HG02588 (cell line): ENCODE measurements around the gene MFAP2.
"Not testable (repeated sequence)": the region's sequence is repeated elsewhere in the genome, so short reads cannot be mapped to it uniquely, and the experiment has no call there.

ENCODE experiments used
- ATAC-seq: cut with Tn5 transposase; IDR thresholded peaks from one replicate; pipeline ENCODE4 v1.9.1; 2021; ENCODE audit warnings: mild to moderate bottlenecking, moderate library complexity; ENCODE audit not compliant: unreplicated experiment

MFAP2 gene

GRCh38 chr1:16965486-16966067 lies 14.8 kb downstream of the MFAP2 start:
- no peak for ATAC-seq

DNA sequence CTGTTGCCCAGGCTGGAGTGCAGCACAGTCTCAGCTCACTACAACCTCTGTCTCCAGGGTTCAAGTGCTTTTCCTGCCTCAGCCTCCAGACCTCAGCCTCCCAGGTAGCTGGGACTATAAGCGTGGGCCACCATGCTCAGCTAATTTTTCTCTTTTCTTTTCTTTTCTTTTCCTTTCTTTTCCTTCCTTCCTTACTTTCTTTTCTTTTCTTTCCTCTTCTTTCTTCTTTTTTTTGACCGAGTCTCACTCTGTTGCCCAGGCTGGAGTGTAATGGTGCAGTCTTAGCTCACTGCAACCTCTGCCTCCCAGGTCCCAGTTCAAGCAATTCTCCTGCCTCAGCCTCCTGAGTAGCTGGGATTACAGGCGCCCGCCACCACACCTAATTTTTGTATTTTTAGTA lies 16.3 kb downstream of the MFAP2 start:
- ATAC-seq = not testable (repeated sequence)

GRCh38 chr1:16961297-16962133 lies 18.9 kb downstream of the MFAP2 start:
- ATAC-seq = no peak

DNA sequence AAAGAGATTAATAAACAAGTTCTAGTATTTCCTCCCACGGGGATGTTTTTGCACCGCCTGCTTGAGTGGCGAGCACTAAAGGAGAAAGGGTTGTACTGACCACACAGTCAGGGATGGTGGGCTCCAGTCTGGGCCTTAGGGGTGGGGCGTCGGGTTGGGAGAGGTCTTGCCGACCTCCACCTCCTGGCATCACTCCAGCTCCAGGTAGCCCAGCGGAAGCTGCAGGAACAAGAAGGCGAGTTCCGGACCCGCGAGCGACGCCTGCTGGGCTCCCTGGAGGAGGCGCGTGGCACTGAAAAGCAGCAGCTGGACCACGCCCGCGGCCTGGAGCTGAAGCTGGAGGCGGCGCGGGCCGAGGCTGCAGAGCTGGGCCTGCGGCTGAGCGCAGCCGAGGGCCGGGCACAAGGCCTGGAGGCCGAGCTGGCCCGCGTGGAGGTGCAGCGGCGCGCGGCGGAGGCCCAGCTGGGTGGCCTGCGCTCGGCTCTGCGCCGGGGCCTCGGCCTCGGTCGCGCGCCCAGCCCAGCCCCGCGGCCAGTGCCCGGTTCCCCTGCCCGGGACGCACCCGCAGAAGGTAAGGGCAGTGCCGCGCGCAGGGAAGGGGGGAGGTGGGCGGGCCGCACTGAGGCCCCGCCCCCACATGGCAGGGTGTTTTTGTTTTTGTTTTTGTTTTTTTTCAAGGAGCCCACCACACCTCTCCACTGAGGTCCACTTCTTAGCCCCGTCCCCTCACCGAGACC lies 19.7 kb downstream of the MFAP2 start:
- ATAC-seq = peak; percentile 64

DNA sequence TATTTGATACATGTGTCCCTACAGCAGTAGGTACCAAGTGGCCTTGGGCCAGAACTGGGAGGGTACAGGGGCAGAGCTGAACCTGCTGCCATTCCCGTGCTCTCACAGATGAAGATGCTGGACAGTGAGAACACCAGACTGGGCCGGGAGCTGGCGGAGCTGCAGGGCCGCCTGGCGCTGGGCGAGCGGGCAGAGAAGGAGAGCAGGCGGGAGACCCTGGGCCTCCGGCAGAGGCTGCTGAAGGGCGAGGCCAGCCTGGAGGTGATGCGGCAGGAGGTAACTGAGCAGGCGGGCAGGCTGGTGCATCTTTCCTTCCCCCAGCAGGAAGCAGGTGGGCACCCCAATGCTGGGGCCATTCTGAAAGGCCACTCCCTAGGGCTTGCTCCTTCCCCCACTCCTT lies 21.9 kb downstream of the MFAP2 start:
- no peak for ATAC-seq

GRCh38 chr1:16957731-16958130 lies 22.7 kb downstream of the MFAP2 start:
- ATAC-seq = no peak

GRCh38 chr1:16956775-16957174 lies 23.6 kb downstream of the MFAP2 start:
- ATAC-seq = no peak

GRCh38 chr1:16955186-16955585 lies 25.2 kb downstream of the MFAP2 start:
- ATAC-seq = no peak

DNA sequence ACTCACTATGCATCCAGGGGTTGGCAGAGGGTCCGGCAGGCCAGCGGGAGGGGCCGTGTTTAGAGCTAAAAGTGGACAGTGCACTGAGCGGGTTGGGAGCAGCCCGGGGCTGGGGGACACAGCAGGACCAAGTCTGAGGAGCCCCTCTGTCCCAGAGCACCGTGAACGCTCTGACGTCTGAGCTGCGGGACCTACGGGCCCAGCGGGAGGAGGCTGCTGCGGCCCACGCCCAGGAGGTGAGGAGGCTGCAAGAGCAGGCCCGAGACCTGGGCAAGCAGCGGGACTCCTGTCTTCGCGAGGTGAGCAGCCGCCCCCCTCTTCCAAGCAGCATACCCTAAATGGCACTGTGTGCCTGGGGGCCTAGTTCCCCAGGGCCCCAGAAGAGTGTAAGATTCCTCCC lies 25.8 kb downstream of the MFAP2 start:
- ATAC-seq = no peak

GRCh38 chr1:16952376-16952775 lies 28.0 kb downstream of the MFAP2 start:
- not testable (repeated sequence) for ATAC-seq

DNA sequence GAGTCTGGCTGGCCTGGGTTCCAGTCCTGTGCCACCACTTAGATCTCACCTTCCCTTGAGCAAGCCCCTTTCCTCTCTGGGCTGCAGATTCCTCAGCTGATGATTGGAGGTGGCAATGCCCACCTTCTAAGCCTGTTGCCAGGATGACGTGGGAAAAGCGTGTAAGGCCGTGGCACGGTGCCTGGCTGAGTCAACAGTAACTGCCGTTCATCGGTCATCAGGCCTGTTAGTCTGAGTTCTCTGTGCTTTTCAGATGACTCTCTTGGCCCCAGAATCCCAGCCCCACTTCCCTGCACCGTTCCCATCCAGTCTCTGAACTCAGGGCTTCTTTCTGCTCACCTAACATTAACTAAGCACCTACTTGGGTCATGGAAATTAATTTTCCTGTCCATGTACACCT lies 31.4 kb downstream of the MFAP2 start:
- not testable (repeated sequence) for ATAC-seq

DNA sequence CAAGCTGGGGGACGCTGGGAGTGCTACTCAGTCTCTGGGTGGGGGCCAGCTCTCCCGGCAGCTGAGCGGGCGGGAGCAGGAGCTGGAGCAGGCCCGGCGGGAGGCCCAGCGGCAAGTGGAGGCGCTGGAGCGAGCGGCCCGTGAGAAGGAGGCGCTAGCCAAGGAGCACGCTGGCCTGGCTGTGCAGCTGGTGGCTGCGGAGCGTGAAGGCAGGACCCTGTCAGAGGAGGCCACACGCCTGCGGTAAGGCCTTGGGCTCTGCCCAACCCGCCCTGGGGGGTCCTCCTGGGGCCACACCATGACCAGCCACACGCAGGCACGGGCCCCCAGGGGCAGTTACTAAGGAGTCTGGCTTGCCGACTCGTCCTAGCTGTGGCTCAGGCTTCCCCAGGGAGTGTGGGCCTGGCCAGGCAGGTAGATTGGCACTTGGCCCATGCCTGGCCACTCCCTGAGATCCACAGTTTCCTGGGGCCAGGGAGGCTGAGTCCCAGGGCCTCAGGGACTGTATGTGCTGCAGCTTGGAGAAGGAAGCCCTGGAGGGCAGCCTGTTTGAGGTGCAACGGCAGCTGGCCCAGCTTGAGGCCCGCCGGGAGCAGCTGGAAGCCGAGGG lies 32.0 kb downstream of the MFAP2 start:
- ATAC-seq = not testable (repeated sequence)

DNA sequence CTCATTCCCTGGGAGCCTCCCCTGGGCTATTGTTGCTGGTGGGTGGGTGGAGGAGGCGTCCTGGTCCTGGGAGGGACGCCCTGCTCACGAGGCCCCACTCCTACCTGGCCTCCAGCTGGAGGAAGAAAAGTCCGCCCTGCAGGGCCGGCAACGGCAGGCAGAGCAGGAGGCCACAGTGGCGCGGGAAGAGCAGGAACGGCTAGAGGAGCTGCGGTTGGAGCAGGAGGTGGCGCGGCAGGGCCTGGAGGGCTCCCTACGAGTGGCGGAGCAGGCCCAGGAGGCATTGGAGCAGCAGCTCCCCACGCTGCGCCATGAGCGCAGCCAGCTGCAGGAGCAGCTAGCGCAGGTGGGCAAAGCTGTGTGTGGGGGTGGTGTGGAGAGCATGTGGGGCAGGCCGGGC lies 33.8 kb downstream of the MFAP2 start:
- ATAC-seq = no peak

DNA sequence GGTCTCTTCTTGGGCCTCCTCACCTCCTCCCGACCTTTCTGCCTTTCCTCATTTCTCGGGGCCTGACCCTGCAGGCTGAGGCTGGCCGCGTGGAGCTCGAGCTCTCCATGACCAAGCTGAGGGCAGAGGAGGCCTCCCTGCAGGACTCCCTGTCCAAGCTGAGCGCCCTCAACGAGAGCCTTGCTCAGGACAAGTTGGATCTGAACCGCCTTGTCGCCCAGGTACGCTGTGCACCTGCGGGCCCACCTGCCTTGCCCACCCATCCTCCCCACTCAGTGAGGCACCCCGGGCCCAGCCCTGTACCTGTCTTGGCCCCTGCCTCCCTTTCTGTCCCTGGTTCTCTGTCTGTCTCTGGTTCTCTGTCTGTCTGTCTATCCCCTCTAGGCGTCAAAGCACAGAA lies 34.2 kb downstream of the MFAP2 start:
- ATAC-seq = not testable (repeated sequence)

DNA sequence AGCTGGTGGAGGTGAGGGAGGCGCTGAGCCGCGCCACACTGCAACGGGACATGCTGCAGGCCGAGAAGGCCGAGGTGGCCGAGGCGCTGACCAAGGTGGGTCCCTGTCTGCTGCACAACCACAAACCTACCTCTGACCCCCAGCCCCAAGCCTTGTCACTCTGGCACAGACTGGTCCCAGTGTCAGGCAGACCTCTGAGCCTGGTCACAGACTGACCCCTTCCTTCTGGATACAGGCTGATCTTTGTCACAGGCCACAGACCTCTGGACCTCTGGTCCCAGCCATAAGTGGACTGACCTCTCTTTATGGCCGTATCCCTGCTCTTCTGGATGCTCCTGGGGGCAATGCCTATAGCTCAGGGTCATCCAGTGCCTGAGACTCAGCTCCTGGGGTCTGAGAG lies 34.9 kb downstream of the MFAP2 start:
- ATAC-seq = not testable (repeated sequence)

- ATAC-seq = no peak
These were observed 36.4 kb downstream of the MFAP2 start for GRCh38 chr1:16944038-16944437.

- ATAC-seq = not testable (repeated sequence)
These were observed 40.8 kb downstream of the MFAP2 start for GRCh38 chr1:16939386-16940180.

GRCh38 chr1:16938351-16939321 lies 41.8 kb downstream of the MFAP2 start:
- no peak for ATAC-seq

DNA sequence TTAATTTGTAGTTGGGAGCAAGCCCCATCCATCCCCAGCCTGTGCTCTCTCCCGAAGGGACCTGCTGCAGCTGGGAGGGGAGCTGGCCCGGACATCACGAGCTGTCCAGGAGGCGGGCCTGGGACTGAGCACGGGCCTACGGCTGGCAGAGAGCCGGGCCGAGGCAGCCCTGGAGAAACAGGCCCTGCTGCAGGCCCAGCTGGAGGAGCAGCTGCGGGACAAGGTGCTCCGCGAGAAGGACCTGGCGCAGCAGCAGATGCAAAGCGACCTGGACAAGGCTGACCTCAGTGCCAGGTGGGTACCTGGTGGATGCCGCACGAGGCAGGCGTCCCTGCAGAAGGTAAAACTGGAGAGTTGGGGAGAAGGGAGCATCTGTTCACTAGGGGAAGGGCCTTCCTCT lies 43.8 kb downstream of the MFAP2 start:
- not testable (repeated sequence) for ATAC-seq
